Astrocyte of the spinal cord (primary cell): ENCODE measurements around the gene ZNF189.

Experiments used
- DNase-seq: peaks from one replicate; pipeline ENCODE4 v3.0.0; 2011; ENCODE audit warnings: low read depth, low spot score
- H3K4me3 ChIP-seq: 2 replicates; pipeline ENCODE4 v1.5.1; 2011; ENCODE audit warnings: low read depth, mild to moderate bottlenecking, low read length, moderate library complexity
- in situ Hi-C: cut with HindIII; loops from 2 replicates; pipeline ENCODE4 v1.10.0; 2017; ENCODE audit warnings: low sequenced_read_pairs
- TF ChIP-seq, protein P1 (sequence below): IDR thresholded peaks from 2 replicates; pipeline ENCODE4 v1.5.1; 2012; ENCODE audit warnings: low read depth, mild to moderate bottlenecking, low read length, inconsistent platforms

The ZNF189 gene

GRCh38 chr9:101433229-101433628, 34.6 kb downstream of the ZNF189 start:
- no peak overlapping the region for H3K4me3 ChIP-seq
- in situ Hi-C loops = no loop called here
- TF ChIP-seq, protein P1, sequence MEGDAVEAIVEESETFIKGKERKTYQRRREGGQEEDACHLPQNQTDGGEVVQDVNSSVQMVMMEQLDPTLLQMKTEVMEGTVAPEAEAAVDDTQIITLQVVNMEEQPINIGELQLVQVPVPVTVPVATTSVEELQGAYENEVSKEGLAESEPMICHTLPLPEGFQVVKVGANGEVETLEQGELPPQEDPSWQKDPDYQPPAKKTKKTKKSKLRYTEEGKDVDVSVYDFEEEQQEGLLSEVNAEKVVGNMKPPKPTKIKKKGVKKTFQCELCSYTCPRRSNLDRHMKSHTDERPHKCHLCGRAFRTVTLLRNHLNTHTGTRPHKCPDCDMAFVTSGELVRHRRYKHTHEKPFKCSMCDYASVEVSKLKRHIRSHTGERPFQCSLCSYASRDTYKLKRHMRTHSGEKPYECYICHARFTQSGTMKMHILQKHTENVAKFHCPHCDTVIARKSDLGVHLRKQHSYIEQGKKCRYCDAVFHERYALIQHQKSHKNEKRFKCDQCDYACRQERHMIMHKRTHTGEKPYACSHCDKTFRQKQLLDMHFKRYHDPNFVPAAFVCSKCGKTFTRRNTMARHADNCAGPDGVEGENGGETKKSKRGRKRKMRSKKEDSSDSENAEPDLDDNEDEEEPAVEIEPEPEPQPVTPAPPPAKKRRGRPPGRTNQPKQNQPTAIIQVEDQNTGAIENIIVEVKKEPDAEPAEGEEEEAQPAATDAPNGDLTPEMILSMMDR = no peak
- DNase-seq = no peak

DNA sequence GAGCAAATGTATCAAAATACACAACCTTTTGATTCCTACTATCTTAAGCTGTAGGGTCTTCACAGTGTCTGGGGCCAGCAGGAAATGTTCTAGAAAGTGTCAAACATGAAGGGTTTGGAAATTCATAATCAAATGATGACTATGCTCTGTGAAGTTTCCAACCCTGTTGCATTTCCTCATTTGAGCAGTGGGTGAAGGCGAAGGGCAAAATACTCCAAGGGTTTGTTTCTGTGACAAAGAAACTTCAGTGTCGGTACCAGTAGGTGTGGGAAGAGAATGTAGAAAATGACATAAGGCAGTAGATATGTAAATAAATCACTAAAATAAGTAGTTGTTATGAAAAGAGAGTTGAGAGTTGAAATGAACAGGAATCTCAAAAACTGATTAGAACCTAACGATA, 36.3 kb downstream of the ZNF189 start:
- DNase-seq = no peak
- TF ChIP-seq, protein P1 = no peak
- in situ Hi-C loops = no loop called here
- no peak overlapping the region for H3K4me3 ChIP-seq

DNA sequence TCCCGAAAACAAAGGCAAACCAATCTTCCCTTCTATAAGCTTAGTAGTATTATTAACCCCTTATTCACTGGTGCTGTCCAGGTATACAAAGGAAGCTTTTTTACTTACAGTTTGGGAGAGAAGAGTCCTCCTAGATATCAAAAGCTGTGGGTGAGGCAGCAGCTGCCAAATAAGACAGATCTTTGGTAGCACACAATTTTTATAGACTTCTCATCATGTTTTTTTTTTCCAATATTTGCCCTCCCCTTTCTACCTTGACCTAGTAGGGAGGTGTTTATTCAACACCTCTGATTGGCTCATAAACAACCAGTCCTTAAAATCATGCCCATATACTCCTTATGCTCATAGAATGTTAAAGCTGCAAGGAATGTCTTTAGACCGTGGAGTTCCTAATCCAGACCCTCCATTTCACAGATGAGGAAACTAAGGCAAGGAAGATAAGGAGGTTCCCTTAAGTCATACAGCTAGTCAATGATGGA, 37.0 kb downstream of the ZNF189 start, which contains the start of gene ALDOB:
ALDOB (minus strand) TSS at position 174 of the 479 bp plus-strand sequence. CDS start 4,887 bp downstream, outside the sequence.
- H3K4me3 ChIP-seq = no peak within 1 kb of the TSS
- in situ Hi-C loops = no loop called here
- no peak for DNase-seq
- TF ChIP-seq, protein P1 = no peak

DNA sequence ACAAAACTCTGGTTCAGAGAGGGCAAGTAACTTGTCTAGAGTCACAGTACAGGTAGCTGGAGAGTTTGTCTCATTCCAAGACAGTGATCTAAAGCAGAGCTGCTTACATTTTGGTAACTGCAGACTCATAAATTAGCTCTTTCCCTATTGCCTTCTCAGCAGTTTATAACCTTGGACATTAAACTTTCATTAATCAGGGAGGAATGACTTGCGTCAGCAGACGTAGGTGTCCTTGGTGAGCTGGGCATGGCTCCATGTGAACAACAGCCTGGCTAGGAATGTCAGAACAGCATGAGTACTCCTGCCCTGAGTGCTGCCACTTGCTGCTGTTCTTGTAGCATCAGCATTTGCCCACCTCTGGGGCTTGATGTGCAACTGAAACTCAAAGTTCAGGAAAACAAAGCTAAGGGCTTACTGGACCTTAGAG, 39.2 kb downstream of the ZNF189 start:
- DNase-seq = no peak
- TF ChIP-seq, protein P1 = no peak
- in situ Hi-C loops = no loop called here
- H3K4me3 ChIP-seq = no peak overlapping the region

DNA sequence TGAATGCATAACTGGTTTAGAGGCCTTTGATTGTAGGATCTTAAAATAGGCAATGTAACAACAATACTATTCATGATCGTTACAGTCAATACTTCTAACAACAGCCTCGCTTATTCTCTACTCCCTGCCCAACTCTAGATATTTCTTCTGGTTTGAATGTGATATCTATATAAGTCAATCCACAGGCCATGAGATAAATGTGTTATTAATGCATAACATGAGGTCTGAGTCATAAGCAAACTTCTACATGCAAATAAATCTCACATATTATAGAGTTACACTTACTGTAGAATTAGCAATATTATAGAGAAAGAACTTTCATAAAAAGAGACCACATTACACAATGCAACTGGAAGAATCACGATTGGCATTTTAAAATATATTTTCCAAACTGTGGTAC, 39.9 kb downstream of the ZNF189 start:
- no peak for DNase-seq

GRCh38 chr9:101440714-101441230, 42.1 kb downstream of the ZNF189 start:
- in situ Hi-C loops = no loop called here
- TF ChIP-seq, protein P1 = no peak
- H3K4me3 ChIP-seq = no peak overlapping the region
- DNase-seq = no peak

More for the DNA sequence above, 39.9 kb downstream of the ZNF189 start:
- no peak overlapping the region for H3K4me3 ChIP-seq
- in situ Hi-C loops = no loop called here
- TF ChIP-seq, protein P1 = no peak
